Trophoblast cell (in vitro differentiated cells and primary cell): ENCODE measurements around the gene FOXQ1.

Source experiments
- DNase-seq, 2 donors: peaks; one replicate each; pipeline ENCODE4 v3.0.0-alpha.2; 2016
- H2AFZ ChIP-seq: 2 replicates; pipeline ENCODE4 v1.6.1; 2013; ENCODE audit warnings: low read length, moderate library complexity, mild to moderate bottlenecking; ENCODE audit not compliant: insufficient read depth, poor library complexity
- H2AK5ac ChIP-seq: 2 replicates; pipeline ENCODE4 v1.6.1; 2013; ENCODE audit warnings: mild to moderate bottlenecking, low read length
- H2BK120ac ChIP-seq: 2 replicates; pipeline ENCODE4 v1.6.1; 2013; ENCODE audit warnings: low read length, mild to moderate bottlenecking, moderate library complexity; ENCODE audit not compliant: insufficient read depth, poor library complexity
- H2BK12ac ChIP-seq: 2 replicates; pipeline ENCODE4 v1.6.1; 2013; ENCODE audit warnings: mild to moderate bottlenecking, low read length, moderate library complexity
- H2BK5ac ChIP-seq: 2 replicates; pipeline ENCODE4 v1.6.1; 2013; ENCODE audit warnings: low read length, low read depth, moderate library complexity, mild to moderate bottlenecking; ENCODE audit not compliant: poor library complexity
- H3K14ac ChIP-seq: 2 replicates; pipeline ENCODE4 v1.6.1; 2013; ENCODE audit warnings: mild to moderate bottlenecking, low read length
- H3K18ac ChIP-seq: 2 replicates; pipeline ENCODE4 v1.6.1; 2013; ENCODE audit warnings: mild to moderate bottlenecking, low read length
- H3K23ac ChIP-seq: 2 replicates; pipeline ENCODE4 v1.6.1; 2013; ENCODE audit warnings: low read length
- H3K27ac ChIP-seq: 2 replicates; pipeline ENCODE4 v1.5.1; 2013; ENCODE audit warnings: low read depth, mild to moderate bottlenecking, inconsistent platforms, low read length, moderate library complexity
- H3K27me3 ChIP-seq: 2 replicates; pipeline ENCODE4 v1.6.1; 2013; ENCODE audit warnings: inconsistent platforms, mild to moderate bottlenecking, low read length, moderate library complexity; ENCODE audit not compliant: insufficient read depth
- H3K36me3 ChIP-seq, 2 experiments: 1 replicate in 1 of 2; 2 replicates in 1 of 2; pipeline ENCODE4 v1.6.1; 2013; ENCODE audit warnings: low read length in 2 of 2, mild to moderate bottlenecking in 2 of 2, moderate library complexity in 1 of 2; ENCODE audit not compliant: insufficient read depth in 2 of 2, control insufficient read depth in 1 of 2
- H3K4ac ChIP-seq: 2 replicates; pipeline ENCODE4 v1.6.1; 2013; ENCODE audit warnings: low read depth, mild to moderate bottlenecking, low read length, moderate library complexity
- H3K4me1 ChIP-seq, 2 experiments: 1 replicate in 1 of 2; 2 replicates in 1 of 2; pipeline ENCODE4 v1.6.1; 2013; ENCODE audit warnings: low read length in 2 of 2, mild to moderate bottlenecking in 2 of 2, moderate library complexity in 1 of 2; ENCODE audit not compliant: insufficient read depth in 2 of 2, control insufficient read depth in 1 of 2
- H3K4me2 ChIP-seq: 2 replicates; pipeline ENCODE4 v1.6.1; 2013; ENCODE audit warnings: inconsistent platforms, mild to moderate bottlenecking, low read length, moderate library complexity
- H3K4me3 ChIP-seq: 2 replicates; pipeline ENCODE4 v1.5.1; 2013; ENCODE audit warnings: mild to moderate bottlenecking, low read depth, low read length, inconsistent platforms
- H3K79me1 ChIP-seq: one replicate; pipeline ENCODE4 v1.6.1; 2013; ENCODE audit warnings: low read length
- H3K79me2 ChIP-seq: 2 replicates; pipeline ENCODE4 v1.6.1; 2013; ENCODE audit warnings: low read length, mild to moderate bottlenecking; ENCODE audit not compliant: control insufficient read depth, insufficient read depth, poor library complexity
- H3K9ac ChIP-seq: 2 replicates; pipeline ENCODE4 v1.6.1; 2013; ENCODE audit warnings: mild to moderate bottlenecking, low read length
- H3K9me3 ChIP-seq: 2 replicates; pipeline ENCODE4 v1.6.1; 2013; ENCODE audit warnings: low read depth, mild to moderate bottlenecking, control low read depth, inconsistent platforms, low read length; ENCODE audit not compliant: insufficient read depth
- H4K12ac ChIP-seq: 2 replicates; pipeline ENCODE4 v1.6.1; 2013; ENCODE audit warnings: low read depth, mild to moderate bottlenecking, low read length, moderate library complexity
- H4K8ac ChIP-seq: 2 replicates; pipeline ENCODE4 v1.6.1; 2013; ENCODE audit warnings: low read depth, mild to moderate bottlenecking, low read length, moderate library complexity
- H4K91ac ChIP-seq: one replicate; pipeline ENCODE4 v1.6.1; 2013; ENCODE audit warnings: low read depth, mild to moderate bottlenecking, low read length, moderate library complexity
- WGBS: extraction: QIAGEN DNeasy Blood & Tissue Kit; methylation state at CpG from one replicate; pipeline ENCODE4 v1.1.7; 2013; ENCODE audit warnings: missing lambda C conversion rate; ENCODE audit not compliant: insufficient read length, insufficient coverage; ENCODE audit errors: extremely low coverage; 5-methylcytosine and 5-hydroxymethylcytosine counted together

The FOXQ1 gene

DNA sequence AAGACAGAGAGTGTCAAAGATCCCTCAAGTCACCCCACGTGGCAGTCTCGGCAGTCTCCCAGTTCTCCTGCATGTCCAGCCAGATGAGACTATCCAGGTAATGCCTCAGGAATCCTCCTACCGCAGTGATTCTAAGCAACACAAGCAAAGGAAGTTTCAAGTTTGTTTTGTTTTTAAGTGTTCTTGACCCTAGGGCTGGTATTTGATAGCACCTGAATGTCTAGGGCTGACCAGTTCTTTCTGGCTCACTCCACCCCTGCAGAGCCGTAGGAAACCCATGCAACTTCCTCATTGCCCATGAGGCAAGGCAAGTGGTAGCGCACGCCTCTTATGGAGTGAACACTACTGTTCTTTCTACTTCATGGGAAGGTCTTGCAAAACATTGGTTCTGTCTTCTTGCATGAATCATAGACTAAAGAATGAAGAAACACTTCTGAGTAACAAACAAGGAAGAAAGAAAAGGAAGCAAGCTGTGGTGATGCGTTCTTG, 24.8 kb upstream of the FOXQ1 start:
- no peak overlapping the region for H4K91ac ChIP-seq
- no peak overlapping the region for H2BK12ac ChIP-seq
- no CpG with 5 or more reads among the region's 7 CpGs for WGBS
- H3K36me3 ChIP-seq: no peaks in the 10 kb centered on the region
- H2AK5ac ChIP-seq: no peak overlapping the region
- no peaks in the 10 kb centered on the region for H3K27me3 ChIP-seq
- H3K23ac ChIP-seq: no peak overlapping the region
- no peak overlapping the region for H3K27ac ChIP-seq
- H4K8ac ChIP-seq: no peak overlapping the region
- DNase-seq: peak; percentile 83 to 94
- no peak overlapping the region for H2BK120ac ChIP-seq
- H3K9me3 ChIP-seq: peaks cover 1% of the 10 kb centered on the region
- H4K12ac ChIP-seq: no peak overlapping the region
- H3K14ac ChIP-seq: no peak overlapping the region
- no peak overlapping the region for H3K4ac ChIP-seq
- H3K4me3 ChIP-seq: no peak overlapping the region
- peaks cover 0 to 4% of the 10 kb centered on the region in 2 experiments for H3K4me1 ChIP-seq
- H2AFZ ChIP-seq: no peak overlapping the region
- no peak overlapping the region for H2BK5ac ChIP-seq
- H3K9ac ChIP-seq: no peak overlapping the region
- H3K4me2 ChIP-seq: no peak overlapping the region
- H3K79me2 ChIP-seq: no peaks in the 10 kb centered on the region
- H3K18ac ChIP-seq: no peak overlapping the region
- H3K79me1 ChIP-seq: no peaks in the 10 kb centered on the region

DNA sequence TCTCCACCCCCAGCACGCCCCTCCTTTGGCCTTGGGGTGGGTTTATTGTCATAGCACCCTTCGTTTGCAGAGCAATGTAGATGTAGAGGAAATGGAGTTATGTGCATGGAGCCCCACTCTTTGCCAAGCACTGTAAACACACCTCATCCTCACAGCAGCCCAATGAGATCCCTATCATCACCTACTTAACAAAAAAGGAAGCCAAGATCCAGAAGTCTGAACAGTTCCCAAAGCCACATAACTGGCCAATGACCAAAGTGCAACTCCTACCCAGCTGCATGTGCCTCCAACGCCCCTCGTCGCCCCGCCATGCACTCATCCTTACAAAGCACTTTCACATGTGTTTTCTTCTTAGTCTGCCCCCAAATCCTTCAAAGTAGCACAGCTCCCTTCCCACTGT, 21.8 kb upstream of the FOXQ1 start:
- Histone ChIP-seq H3K79me1 (no peaks in the 10 kb centered on the region), H3K18ac (no peak overlapping the region), H4K12ac (no peak overlapping the region), H3K4me2 (no peak overlapping the region), H3K27ac (no peak overlapping the region), H3K9ac (no peak overlapping the region), H2AK5ac (no peak overlapping the region), H2BK5ac (no peak overlapping the region), H4K8ac (no peak overlapping the region), H3K27me3 (no peaks in the 10 kb centered on the region), H3K4ac (no peak overlapping the region), H2BK12ac (no peak overlapping the region), H3K36me3 (no peaks in the 10 kb centered on the region), H4K91ac (no peak overlapping the region), H3K4me1 (peaks cover 0 to 4% of the 10 kb centered on the region in 2 experiments), H2AFZ (no peak overlapping the region), H3K9me3 (peaks cover 3% of the 10 kb centered on the region), H3K23ac (no peak overlapping the region), H3K14ac (no peak overlapping the region), H3K4me3 (no peak overlapping the region), H2BK120ac (no peak overlapping the region), H3K79me2 (no peaks in the 10 kb centered on the region)
- no peak for DNase-seq
- no CpG with 5 or more reads among the region's 6 CpGs for WGBS

DNA sequence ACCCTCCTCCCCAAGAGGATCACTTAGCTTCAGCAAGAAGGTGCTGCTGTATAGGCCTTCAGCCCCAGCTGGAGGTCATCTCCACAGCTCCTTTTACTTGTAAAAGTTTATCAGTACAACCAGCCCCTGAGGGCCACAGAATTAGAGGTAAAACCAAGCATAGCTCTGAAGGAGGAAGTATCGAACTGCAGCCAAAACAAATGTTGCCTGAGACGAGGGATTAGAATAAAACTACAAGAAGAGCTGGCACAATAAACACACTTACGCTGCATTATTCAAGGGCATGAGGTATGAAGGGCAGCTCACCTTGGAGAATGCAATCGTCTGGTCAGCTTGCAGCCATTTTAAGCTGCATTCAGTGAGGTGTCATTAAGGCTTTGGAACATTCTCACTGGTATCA, 21.1 kb upstream of the FOXQ1 start:
- Histone ChIP-seq H3K4me1 (peaks cover 0 to 4% of the 10 kb centered on the region in 2 experiments), H2AFZ (no peak overlapping the region), H3K9ac (no peak overlapping the region), H4K8ac (no peak overlapping the region), H2AK5ac (no peak overlapping the region), H3K27me3 (no peaks in the 10 kb centered on the region), H3K14ac (no peak overlapping the region), H3K23ac (no peak overlapping the region), H3K4me3 (no peak overlapping the region), H3K36me3 (no peaks in the 10 kb centered on the region), H2BK5ac (no peak overlapping the region), H3K27ac (no peak overlapping the region), H3K79me2 (no peaks in the 10 kb centered on the region), H4K12ac (no peak overlapping the region), H3K79me1 (no peaks in the 10 kb centered on the region), H2BK120ac (no peak overlapping the region), H3K18ac (no peak overlapping the region), H2BK12ac (no peak overlapping the region), H3K4me2 (no peak overlapping the region), H3K4ac (no peak overlapping the region), H4K91ac (no peak overlapping the region), H3K9me3 (peaks cover 3% of the 10 kb centered on the region)
- no peak for DNase-seq
- no CpG with 5 or more reads among the region's 4 CpGs for WGBS

DNA sequence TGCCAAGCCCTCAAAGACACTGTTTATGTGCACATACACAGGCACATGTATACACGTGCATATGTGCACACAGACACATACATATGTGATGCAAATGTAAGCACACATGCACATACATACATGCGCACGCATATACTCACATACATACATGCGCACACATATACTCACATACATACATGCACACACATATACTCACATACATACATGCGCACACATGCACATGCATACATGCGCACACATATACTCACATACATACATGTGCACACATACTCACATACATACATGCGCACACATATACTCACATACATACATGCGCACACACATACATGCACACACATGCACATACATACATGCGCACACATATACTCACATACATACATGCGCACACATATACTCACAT, 20.5 kb upstream of the FOXQ1 start:
- H3K27ac ChIP-seq: no peak overlapping the region
- no peak overlapping the region for H3K14ac ChIP-seq
- H3K4ac ChIP-seq: no peak overlapping the region
- no peak for DNase-seq
- no peak overlapping the region for H4K8ac ChIP-seq
- no peak overlapping the region for H3K4me3 ChIP-seq
- no peaks in the 10 kb centered on the region for H3K36me3 ChIP-seq
- no peak overlapping the region for H3K4me2 ChIP-seq
- H2AFZ ChIP-seq: no peak overlapping the region
- peaks cover 3% of the 10 kb centered on the region for H3K9me3 ChIP-seq
- H3K27me3 ChIP-seq: no peaks in the 10 kb centered on the region
- H3K79me1 ChIP-seq: no peaks in the 10 kb centered on the region
- H3K79me2 ChIP-seq: no peaks in the 10 kb centered on the region
- no peak overlapping the region for H2BK12ac ChIP-seq
- no peak overlapping the region for H4K12ac ChIP-seq
- H3K4me1 ChIP-seq: peaks cover 0 to 4% of the 10 kb centered on the region in 2 experiments
- peak overlapping the region; percentile 21 for H3K23ac ChIP-seq
- no peak overlapping the region for H4K91ac ChIP-seq
- no peak overlapping the region for H3K9ac ChIP-seq
- no peak overlapping the region for H2AK5ac ChIP-seq
- no peak overlapping the region for H2BK120ac ChIP-seq
- H3K18ac ChIP-seq: no peak overlapping the region
- no peak overlapping the region for H2BK5ac ChIP-seq
- no CpG with 5 or more reads among the region's 10 CpGs for WGBS
